GM21381 (cell line): ENCODE measurements around the gene UVRAG.
A peak's percentile ranks its signal among the peaks of the same experiment; 100 is the strongest.
"Not testable (repeated sequence)": the region's sequence is repeated elsewhere in the genome, so short reads cannot be mapped to it uniquely, and the experiment has no call there.

Experiments used
- ATAC-seq: cut with Tn5 transposase; IDR thresholded peaks from one replicate; pipeline ENCODE4 v1.9.1; 2021; ENCODE audit warnings: mild to moderate bottlenecking, moderate library complexity; ENCODE audit not compliant: unreplicated experiment

The UVRAG gene

GRCh38 chr11:76048763-76049162, 233.8 kb downstream of the UVRAG start:
- no peak for ATAC-seq

DNA sequence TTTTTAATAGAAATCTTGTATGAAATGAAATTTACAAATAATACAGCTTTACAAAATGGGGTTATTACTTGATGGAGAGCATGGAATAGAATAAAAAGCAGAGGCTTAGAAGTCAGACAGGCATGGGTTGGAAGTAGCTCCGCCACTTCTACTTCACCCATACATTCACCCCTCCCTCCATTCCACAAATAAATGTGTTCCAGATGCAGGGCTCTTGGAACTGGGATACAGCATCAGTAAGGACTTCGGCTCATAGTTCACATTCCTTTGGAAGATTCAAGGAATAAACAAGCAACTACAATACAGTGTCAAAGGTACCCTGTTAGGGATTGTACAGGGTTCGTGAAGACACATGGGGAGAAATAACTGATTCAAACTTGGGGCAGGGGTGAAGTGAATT, 234.5 kb downstream of the UVRAG start:
- ATAC-seq, result no peak

DNA sequence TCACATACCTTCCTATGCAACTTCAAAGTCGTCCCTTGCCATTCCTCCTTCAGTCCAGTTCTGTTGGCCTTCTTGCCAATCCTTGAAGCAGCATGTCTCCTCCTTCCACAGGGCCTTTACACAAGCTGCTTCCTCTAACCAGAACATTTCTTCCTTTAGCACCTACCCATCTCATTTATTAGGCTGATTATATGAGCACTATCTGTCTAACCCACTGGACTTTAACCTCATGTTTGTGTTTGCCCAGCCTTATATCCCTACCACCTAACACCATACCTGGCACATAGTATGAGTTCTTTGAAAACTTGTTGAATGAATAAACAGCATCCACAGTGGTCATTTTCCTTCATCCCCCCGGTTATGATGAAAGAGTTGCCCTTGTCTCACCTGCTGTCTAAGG, 236.9 kb downstream of the UVRAG start:
- ATAC-seq, result no peak

GRCh38 chr11:76054330-76054729, 239.3 kb downstream of the UVRAG start:
- no peak for ATAC-seq

DNA sequence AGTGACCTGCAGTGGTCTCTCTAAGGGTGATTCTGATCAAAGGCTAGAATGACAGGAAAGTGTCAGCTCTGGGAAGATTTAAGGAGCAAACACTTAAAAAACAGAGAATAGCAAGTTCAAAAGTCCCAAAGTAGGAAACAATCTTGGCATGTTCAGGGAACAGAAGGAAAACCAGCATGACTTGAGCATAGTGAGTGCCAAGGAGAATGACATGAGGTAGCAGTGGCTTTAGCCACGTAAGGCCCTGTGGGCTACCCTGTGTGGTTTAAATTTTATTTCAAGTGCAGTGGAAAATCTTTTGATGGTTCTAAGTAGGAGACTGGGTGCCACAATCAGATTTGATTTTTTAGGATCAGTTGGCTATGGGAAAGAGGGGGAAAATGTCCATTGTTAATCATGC, 241.9 kb downstream of the UVRAG start:
- no peak for ATAC-seq

DNA sequence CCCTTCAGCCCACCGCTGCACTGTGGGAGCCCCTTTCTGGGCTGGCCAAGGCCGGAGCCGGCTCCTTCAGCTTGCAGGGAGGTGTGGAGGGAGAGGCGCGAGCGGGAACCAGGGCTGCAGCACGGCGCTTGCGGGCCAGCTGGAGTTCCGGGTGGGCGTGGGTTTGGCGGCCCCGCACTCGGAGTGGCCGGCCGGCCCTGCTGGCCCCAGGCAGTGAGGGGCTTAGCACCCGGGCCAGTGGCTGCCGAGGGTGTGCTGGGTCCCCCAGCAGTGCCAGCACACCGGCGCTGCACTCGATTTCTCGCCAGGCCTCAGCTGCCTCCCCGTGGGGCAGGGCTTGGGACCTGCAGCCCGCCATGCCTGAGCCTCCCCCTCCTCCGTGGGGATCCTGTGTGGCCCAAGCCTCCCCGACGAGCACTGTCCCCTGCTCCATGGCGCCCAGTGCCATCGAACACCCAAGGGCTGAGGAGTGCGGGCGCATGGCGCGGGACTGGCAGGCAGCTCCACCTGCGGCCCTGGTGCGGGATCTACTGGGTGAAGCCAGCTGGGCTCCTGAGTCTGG, 245.5 kb downstream of the UVRAG start:
- ATAC-seq, result not testable (repeated sequence)

- peak; percentile 84 for ATAC-seq
These were observed 247.7 kb downstream of the UVRAG start for GRCh38 chr11:76062733-76063132.

DNA sequence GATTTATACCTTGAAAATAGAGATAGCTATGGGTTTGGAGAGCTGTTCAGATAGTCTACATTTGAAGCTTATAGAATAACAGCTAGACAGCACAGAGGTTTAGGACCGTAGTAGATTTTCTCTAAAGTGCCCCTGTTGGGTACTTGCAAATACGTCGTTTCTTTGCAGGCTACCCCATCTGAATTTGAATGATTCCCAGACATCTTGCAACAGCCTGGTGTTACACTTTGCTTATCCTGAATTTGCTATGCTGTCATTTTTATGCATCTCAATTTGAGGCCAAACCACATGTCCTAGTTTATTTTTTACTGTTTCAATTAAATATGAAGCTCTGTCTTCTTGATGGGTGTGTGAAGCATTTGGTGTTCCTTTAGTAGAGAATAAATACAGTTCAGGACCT, 249.2 kb downstream of the UVRAG start:
- ATAC-seq, result no peak

DNA sequence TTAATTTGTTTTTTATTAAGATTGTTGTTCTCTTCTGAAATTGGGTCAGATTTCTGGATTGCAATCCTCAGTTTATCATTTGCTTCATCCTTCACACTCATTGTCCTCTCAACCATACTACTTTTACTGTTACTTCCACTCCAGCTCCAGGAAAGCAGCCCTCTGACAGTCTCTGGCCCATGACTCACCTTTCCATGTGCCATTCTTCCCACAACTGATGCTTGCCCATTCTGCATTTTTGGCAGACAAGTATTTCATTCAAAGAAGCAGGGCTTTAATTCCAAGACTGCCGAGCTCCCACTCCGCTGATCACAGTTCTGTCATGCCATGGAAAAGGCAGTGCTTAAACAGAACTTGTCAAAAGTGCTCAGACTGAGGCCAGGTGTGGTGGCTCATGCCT, 252.1 kb downstream of the UVRAG start:
- ATAC-seq, result no peak

GRCh38 chr11:76069001-76069400, 254.0 kb downstream of the UVRAG start:
- ATAC-seq, result no peak

DNA sequence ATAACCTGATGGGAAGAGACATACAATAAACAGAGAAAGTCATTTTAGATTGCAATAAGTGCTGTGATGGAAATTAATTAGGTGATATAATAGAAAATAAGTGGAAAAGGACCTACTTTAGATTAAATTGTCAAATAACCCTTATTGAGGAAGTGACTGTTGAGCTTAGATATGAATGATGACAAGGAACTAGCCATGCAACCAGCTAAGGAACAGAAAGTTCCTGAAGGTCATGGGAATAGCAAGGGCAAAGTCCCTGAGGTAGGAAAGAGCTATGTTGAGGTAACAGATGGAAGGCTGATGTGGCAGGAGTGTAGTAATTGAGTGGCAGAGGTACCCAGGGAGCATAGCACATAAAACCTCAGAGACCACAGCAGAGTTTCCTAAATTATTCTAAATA, 256.1 kb downstream of the UVRAG start:
- no peak for ATAC-seq

- no peak for ATAC-seq
These were observed 258.7 kb downstream of the UVRAG start for GRCh38 chr11:76073724-76074123.

DNA sequence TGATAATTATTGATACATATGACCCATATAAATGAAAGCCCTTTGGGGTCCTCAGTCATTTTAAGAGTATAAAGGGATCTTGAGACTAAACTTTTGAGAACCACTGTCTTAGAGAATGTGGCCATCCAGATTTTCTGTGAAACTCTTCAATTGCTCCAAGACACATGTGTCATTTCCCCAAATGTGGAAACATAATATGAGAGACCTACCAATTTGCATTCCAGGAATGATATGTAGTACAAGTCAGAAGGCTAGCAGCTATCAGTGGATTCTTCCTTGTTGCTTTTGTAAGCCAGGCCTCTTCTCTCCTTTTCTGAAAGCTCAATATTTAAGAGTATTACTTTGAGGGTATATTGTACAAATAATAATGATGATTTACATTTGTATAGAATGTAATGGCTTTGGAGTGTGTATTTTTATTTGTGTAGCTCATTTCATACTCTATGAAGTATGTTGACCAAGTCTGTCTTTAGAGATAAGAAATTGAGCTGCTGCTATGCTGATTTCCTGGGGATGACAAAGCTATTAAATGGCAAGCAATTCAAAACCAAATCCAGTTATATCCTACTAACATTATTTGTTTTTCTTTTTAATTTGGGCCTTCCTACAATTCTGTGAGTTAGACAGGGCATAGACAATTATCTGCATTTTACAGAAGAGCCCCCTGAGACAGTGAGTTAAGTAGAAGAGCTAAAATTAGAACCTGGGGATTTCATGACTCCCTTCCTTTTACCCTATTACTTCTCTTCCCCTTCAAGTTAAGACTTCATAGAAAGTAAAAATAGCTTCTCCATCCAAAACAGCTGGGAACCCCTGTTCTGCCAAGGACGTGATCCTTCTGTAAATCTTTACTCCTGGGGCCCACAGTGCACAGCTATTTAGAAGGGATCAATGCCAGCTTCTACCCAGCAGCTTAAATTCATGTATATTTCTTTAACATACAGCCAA, 259.4 kb downstream of the UVRAG start:
- no peak for ATAC-seq

DNA sequence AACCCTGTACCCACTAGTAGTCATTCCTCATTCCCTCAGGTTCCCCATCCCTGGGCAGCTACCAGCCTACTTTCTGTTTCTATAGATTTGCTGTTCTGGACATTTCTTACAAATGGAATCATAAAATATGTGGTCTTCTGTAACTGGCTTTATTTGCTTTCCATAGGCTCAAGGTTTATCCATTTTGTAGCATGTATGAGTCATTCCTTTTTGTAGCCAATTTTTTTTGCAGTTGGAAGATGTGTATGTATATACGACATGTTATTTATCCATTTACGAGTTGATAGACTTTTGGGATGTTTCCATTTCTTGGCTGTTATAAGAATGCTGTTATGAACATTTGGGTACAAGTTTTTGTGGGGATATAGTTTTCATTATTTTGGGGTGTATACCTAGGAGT, 260.7 kb downstream of the UVRAG start:
- no peak for ATAC-seq

DNA sequence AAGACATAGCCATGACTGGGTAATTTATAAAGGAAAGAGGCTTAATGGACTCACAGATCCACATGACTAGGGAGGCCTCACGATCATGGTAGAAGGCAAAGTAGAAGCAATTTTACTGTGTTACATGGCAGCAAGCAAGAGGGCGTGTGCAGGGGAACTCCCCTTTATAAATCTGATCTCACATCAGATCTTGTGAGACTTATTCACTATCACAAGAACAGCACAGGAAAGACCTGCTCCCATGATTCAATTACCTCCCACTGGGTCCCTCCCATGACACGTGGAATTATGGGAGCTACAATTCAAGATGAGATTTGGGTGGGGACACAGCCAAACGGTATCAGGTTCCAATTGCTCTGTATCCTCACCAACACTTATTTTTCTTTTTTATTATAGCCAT, 261.2 kb downstream of the UVRAG start:
- ATAC-seq, result not testable (repeated sequence)

DNA sequence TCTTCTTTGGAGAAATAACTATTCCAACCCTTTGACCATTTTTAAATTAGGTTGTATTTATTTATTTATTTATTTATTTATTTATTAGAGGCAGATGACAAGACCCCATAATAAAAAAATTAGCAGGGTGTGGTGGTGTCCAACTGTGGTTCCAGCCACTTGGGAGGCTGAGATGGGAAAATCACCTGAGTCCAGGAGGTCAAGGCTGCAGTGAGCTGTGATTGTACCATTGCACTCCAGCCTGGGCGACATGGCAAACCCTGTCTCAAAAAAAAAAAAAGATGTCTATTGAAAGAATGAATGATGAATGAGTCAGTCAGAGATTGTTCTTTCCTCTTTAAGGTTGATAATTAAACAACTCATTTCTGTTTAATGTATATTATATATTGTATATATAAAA, 261.7 kb downstream of the UVRAG start:
- ATAC-seq, result no peak

DNA sequence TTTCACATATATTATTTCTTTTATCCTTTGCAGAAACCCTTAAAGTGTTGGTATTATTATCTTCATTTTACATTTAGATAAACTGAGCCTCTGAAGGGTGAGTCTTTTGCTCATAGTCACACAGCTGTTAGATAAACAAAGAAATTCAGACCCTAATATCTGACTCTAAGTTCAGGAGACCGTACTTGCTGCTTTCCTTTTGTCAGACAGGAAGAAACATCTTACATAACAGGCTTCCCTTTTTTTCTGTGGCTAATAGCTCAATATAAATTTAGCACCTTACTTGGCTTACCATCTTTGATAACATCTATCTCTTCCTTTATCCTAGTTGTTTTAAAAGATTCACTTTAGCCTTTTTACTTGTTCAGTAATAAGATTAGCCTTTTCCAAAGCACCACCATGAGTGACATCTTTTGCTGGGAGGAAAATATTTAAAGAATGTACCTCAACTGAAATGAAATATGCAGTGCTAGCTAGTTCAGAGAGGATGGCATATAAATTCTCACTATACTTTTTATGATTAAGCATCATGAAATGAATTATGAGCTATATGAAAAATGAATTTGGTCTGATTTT, 262.7 kb downstream of the UVRAG start:
- ATAC-seq, result no peak

GRCh38 chr11:76081084-76081483, 266.1 kb downstream of the UVRAG start:
- not testable (repeated sequence) for ATAC-seq

GRCh38 chr11:76083563-76084451, 268.8 kb downstream of the UVRAG start:
- ATAC-seq, result no peak

DNA sequence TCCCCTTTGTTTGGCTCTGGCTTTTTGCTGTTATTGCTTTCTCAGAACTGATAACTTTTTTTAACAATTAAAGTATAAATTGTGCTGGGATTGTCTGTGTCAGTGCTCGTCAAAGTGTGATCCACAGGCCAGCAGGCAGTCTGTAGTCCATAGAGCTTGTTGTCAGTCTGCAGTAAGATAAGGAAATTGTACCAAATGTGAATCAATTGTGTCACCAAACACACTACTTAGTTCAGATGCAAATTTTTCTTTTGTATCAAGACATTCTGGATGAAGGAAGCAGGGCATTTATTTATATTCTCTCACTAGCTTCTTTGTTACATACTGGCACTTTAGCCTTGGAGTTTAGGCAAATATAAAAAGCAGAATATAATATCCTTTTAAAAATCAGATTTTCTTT, 270.3 kb downstream of the UVRAG start:
- no peak for ATAC-seq
